HL-60 (cell line): ENCODE data around the gene ROR1.

Experiments
- GABPA ChIP-seq: IDR thresholded peaks from 2 replicates; pipeline ENCODE4 v1.6.1; 2012; ENCODE audit warnings: low read depth
- POLR2AphosphoS5 ChIP-seq: IDR thresholded peaks from 2 replicates; pipeline ENCODE4 v1.6.1; 2012; ENCODE audit warnings: low read depth
- TF ChIP-seq, protein P1 (sequence below): IDR thresholded peaks from one replicate; pipeline ENCODE4 v1.5.1; 2011; ENCODE audit warnings: low read length, control low read depth, inconsistent platforms; ENCODE audit not compliant: insufficient read depth
- TF ChIP-seq, protein P2 (sequence below): IDR thresholded peaks from 2 replicates; pipeline ENCODE4 v1.6.1; 2012; ENCODE audit warnings: low read depth; ENCODE audit not compliant: insufficient replicate concordance

DNA sequence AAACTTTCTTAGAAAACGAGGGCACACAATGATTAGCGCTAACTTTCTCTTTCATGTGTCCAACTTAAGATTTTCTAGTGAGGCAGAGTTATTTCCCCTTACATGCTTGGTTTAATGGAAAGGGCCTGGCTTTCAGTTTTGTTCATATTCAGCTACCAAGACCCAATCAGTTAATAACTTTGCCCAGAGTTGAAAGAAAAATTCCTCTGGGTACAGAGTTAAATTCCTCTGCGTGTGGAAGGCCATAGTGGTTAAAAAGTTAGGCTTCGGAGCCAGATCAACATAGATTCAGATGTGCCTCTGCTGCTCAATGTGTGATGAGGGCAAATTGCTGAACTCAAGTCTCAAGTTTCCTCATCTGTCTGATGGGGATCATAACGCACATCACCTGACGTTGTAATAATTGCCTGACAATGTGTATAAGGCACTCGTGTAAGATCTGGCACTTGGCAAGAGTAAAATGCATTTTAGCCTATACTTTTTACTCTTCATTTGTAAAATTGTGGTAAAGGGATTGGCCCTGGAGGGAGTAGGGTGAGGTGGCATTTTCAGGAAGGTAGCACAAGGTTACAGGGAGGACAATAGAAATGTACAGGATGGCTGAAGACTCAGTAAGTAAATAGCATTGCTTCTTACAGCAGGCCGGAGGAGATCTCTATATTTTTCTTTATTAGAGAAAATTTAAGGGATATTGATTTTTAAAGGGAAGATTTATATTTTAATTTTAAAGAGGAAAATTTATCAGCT lies 103.4 kb downstream of the ROR1 start:
- TF ChIP-seq, protein P1, sequence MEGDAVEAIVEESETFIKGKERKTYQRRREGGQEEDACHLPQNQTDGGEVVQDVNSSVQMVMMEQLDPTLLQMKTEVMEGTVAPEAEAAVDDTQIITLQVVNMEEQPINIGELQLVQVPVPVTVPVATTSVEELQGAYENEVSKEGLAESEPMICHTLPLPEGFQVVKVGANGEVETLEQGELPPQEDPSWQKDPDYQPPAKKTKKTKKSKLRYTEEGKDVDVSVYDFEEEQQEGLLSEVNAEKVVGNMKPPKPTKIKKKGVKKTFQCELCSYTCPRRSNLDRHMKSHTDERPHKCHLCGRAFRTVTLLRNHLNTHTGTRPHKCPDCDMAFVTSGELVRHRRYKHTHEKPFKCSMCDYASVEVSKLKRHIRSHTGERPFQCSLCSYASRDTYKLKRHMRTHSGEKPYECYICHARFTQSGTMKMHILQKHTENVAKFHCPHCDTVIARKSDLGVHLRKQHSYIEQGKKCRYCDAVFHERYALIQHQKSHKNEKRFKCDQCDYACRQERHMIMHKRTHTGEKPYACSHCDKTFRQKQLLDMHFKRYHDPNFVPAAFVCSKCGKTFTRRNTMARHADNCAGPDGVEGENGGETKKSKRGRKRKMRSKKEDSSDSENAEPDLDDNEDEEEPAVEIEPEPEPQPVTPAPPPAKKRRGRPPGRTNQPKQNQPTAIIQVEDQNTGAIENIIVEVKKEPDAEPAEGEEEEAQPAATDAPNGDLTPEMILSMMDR: no peak
- no peak for TF ChIP-seq GABPA
- TF ChIP-seq POLR2AphosphoS5: no peak
- TF ChIP-seq, protein P2, sequence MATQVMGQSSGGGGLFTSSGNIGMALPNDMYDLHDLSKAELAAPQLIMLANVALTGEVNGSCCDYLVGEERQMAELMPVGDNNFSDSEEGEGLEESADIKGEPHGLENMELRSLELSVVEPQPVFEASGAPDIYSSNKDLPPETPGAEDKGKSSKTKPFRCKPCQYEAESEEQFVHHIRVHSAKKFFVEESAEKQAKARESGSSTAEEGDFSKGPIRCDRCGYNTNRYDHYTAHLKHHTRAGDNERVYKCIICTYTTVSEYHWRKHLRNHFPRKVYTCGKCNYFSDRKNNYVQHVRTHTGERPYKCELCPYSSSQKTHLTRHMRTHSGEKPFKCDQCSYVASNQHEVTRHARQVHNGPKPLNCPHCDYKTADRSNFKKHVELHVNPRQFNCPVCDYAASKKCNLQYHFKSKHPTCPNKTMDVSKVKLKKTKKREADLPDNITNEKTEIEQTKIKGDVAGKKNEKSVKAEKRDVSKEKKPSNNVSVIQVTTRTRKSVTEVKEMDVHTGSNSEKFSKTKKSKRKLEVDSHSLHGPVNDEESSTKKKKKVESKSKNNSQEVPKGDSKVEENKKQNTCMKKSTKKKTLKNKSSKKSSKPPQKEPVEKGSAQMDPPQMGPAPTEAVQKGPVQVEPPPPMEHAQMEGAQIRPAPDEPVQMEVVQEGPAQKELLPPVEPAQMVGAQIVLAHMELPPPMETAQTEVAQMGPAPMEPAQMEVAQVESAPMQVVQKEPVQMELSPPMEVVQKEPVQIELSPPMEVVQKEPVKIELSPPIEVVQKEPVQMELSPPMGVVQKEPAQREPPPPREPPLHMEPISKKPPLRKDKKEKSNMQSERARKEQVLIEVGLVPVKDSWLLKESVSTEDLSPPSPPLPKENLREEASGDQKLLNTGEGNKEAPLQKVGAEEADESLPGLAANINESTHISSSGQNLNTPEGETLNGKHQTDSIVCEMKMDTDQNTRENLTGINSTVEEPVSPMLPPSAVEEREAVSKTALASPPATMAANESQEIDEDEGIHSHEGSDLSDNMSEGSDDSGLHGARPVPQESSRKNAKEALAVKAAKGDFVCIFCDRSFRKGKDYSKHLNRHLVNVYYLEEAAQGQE: no peak
